Measurements from ENCODE around the gene MIS18A. TPM values are rescaled to one million over a fixed set of nuclear protein-coding genes. Genes with fewer than 3 reads are reported as not detected.

Gene MIS18A
- total and polyA plus RNA-seq, 2 experiments from 2014 or later: 46.1 to 133 TPM

DNA sequence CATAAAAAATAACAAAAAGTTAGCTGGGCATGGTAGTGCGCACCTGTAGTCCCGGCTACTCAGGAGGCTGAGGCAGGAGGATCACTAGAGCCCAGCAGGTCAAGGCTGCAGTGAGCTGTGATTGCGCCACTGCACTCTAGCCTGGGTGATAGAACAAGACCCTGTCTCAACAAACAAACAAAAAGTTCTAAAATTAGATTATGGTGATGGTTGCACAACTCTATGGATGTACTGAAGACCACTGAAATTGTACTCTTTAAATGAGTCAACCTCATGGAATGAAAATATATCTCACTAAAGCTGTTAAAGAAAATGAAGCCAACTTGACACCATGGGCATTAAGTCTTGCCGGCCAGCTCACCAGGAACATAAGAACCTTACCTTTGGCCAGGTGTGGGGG lies 28.9 kb upstream of the MIS18A start:
- Histone ChIP-seq H3K27ac (ENCODE audit: low read depth) (no peak overlapping the region), H2AFZ (no peak overlapping the region), H3F3A (replicated peaks; ENCODE audit: low read depth) (peaks cover 12% of the 10 kb centered on the region; the same call in 1 of the 2 replicates), H3K36me3 (ENCODE audit: insufficient read depth) (0 out of 2 replicates have a peak, but pooled peaks cover 3% of the 10 kb centered on the region), H3K4me2 (no peak overlapping the region), H4K20me1 (replicated peaks; ENCODE audit: insufficient read depth) (peaks cover 3% of the 10 kb centered on the region), H3K9me2 (ENCODE audit: insufficient read depth) (no peaks in the 10 kb centered on the region), H3K4me1 (ENCODE audit: insufficient read depth) (peaks cover 7% of the 10 kb centered on the region; the same call in 1 of the 2 replicates), H3K27me3 (ENCODE audit: insufficient read depth) (no peaks in the 10 kb centered on the region), H3K79me2 (replicated peaks; ENCODE audit: insufficient read depth) (no peaks in the 10 kb centered on the region), H3K4me3 (no peak overlapping the region)
- no peak overlapping the region for H3K27ac Mint-ChIP-seq
- peaks cover 17% of the 10 kb centered on the region for H3K4me1 Mint-ChIP-seq
- peaks cover 10% of the 10 kb centered on the region for H3K27me3 Mint-ChIP-seq (ENCODE audit: insufficient read depth, low read depth, poor library complexity)
- ATAC-seq (no peak), DNase-seq (ENCODE audit: low spot score) (no peak)
- H3K36me3 Mint-ChIP-seq (ENCODE audit: low read depth): peaks cover 17% of the 10 kb centered on the region
- H3K4me3 Mint-ChIP-seq: no peak overlapping the region
- no peaks in the 10 kb centered on the region for H3K9me3 Mint-ChIP-seq
- TF ChIP-seq EZH2 (IDR thresholded peaks at IDR 0.05; ENCODE audit: low read depth, unreplicated experiment) (no peak), STAT1 (IDR thresholded peaks at IDR 0.05; ENCODE audit: unreplicated experiment) (no peak), POLR2AphosphoS5 (IDR thresholded peaks at IDR 0.05; ENCODE audit: low read depth) (no peak), EZH2phosphoT487 (IDR thresholded peaks at IDR 0.05; ENCODE audit: unreplicated experiment) (no peak), CREB1 (CRISPR knock-in tag; IDR thresholded peaks at IDR 0.05; ENCODE audit: low read depth) (no peak), NANOG (IDR thresholded peaks at IDR 0.05; ENCODE audit: borderline replicate concordance) (no peak), ZNF462 (CRISPR knock-in tag; IDR thresholded peaks at IDR 0.05) (no peak), CTCF (conservative IDR thresholded peaks at IDR 0.05; ENCODE audit: low read depth in 2 of 2) (no peak), ZNF331 (CRISPR knock-in tag; IDR thresholded peaks at IDR 0.05; ENCODE audit: low read depth) (no peak), ZNF114 (CRISPR knock-in tag; IDR thresholded peaks at IDR 0.05) (no peak), ETS1 (IDR thresholded peaks at IDR 0.05) (no peak), JUNB (IDR thresholded peaks at IDR 0.05; ENCODE audit: unreplicated experiment) (no peak)
- TF ChIP-seq, protein P1, sequence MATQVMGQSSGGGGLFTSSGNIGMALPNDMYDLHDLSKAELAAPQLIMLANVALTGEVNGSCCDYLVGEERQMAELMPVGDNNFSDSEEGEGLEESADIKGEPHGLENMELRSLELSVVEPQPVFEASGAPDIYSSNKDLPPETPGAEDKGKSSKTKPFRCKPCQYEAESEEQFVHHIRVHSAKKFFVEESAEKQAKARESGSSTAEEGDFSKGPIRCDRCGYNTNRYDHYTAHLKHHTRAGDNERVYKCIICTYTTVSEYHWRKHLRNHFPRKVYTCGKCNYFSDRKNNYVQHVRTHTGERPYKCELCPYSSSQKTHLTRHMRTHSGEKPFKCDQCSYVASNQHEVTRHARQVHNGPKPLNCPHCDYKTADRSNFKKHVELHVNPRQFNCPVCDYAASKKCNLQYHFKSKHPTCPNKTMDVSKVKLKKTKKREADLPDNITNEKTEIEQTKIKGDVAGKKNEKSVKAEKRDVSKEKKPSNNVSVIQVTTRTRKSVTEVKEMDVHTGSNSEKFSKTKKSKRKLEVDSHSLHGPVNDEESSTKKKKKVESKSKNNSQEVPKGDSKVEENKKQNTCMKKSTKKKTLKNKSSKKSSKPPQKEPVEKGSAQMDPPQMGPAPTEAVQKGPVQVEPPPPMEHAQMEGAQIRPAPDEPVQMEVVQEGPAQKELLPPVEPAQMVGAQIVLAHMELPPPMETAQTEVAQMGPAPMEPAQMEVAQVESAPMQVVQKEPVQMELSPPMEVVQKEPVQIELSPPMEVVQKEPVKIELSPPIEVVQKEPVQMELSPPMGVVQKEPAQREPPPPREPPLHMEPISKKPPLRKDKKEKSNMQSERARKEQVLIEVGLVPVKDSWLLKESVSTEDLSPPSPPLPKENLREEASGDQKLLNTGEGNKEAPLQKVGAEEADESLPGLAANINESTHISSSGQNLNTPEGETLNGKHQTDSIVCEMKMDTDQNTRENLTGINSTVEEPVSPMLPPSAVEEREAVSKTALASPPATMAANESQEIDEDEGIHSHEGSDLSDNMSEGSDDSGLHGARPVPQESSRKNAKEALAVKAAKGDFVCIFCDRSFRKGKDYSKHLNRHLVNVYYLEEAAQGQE (IDR thresholded peaks at IDR 0.05; ENCODE audit: unreplicated experiment): no peak
